Left forelimb (tissue), 1 donor: Measurements from ENCODE around the gene RCN2.

Experiments used
- DNase-seq: peaks from one replicate; pipeline ENCODE4 v3.0.0-alpha.2; 2018; ENCODE audit warnings: low spot score

RCN2 gene

DNA sequence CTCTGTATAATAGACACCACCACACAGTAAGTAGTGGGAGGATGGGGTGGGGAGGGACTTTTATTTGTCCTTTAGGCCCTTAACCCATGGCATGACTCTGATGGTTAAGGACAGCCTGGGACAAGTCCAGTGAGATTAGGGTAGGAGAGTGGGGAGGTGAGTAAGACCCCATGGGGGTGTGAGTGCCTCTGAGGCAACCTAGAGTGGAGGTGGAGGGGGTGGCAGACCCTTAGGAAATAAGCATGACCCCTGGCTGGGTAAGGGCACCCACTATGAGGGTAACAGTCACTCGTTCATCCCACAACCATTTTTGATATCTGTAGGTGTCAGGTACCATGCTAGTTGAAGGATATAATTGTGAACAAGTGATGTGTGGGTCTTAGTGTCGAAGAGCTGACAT lies 42.4 kb downstream of the RCN2 start:
- DNase-seq: no peak

DNA sequence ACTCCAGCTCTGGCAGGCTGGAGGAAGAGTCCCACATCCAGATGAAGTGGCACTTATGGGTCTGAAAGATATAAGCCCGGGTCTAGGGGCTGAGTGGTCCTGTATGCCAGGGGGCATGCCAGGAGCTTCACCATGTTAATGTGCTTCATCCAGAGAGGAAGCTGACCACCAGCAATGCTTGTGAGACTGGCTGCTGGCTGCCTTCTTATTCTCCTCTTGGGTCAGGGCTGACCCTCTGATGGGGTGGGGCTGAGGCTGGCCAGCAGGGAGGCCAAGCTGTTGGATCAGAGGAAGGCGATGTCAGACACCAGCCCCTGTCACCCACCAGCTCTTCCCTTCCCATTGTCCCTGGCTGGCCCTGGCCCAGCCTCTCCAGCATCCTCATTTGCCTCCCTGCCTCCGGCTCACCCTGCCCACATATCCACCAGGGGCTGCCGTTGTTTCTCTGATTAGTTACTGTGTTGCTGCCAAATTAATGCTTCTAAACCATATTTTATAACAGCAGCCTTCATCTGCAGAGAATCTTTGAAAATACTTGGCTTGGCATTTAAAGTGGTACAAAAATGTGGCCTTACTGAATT lies 43.0 kb downstream of the RCN2 start:
- DNase-seq: no peak

DNA sequence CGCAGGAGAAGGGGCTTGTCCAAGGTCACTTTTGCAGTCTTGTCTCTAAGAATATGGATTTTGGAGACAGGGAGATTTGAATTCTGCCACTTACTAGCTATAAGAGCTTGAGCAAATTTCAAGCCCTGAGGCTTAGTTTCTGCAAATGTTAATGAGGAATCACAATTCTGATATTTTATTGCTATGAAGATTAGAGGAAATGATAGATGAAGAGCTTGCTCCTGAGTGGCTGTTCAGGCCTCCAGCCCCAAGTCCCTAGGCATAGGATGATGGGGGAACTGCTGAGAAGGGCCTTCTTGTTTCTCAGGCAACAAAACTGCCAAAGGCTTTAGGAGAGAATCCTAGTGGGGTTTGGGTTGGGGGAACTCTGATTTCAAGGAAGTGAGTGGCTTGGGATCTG lies 44.6 kb downstream of the RCN2 start:
- no peak for DNase-seq

DNA sequence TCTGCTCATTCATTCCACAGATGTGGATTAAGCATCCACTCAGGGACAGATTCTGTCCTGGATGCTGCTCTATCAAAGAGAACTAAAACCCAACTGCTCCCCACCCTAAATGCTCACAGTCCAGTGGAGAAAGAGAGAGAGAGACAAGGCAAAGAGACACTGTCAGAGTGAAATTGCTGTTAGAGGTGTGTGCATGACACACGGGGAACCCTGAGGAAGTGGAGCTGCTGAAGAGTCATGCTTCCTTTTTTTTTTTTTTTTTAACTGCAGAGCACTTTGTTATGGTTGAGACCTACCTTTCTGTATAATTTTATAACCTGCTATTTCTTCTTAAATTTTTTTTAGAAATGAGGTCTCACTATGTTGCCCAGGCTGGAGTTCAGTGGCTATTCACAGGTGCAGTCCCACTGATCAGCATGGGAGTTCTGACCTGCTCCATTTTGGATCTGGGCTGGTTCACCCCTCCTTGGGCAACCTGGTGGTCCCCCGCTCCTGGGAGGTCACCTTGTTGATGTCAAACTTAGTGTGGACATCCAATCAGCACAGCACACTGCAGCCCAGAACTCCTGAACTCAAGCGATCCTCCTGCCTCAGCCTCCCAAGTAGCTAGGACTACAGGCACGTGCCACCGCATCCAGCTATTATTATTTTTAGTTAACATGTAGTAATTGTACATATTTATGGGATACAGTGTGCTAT lies 45.2 kb downstream of the RCN2 start:
- no peak for DNase-seq

DNA sequence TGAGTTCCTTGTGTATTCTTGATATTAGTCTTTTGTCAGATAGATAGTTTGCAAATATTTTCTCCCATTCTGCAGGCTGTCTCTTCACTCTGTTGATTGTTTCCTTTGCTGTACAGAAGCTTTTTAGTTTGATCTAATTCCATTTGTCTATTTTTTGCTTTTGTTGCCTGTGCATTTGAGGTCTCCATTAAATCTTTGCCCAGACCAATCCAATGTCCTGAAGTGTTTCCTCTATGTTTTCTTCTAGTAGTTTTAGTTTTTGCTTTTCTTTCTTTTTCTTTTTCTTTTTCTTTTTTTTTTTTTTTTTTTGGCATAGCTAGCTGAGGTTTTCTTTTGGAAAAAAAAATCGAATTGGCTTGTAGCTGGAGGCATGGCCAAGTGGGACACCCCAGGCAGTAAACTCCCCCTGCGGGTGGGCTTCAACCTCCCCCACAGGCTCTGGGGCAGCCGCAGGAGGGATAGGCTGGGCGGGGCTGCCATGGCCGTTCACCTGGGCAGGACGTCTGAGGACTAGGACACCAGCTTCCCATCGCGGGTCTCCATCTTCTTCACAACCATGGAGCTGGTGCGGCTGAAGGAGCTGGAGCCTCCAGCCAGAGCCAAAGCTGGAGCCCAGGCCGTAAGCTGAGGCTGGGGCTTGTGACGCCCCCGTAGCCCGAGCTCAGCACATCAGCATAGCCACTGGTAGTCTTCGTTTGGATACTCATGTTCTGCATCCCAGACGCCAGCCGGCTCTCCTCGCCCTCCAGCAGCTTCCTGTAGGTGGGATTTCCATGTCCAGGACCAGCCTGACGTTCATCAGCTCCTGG lies 47.2 kb downstream of the RCN2 start:
- no peak for DNase-seq

DNA sequence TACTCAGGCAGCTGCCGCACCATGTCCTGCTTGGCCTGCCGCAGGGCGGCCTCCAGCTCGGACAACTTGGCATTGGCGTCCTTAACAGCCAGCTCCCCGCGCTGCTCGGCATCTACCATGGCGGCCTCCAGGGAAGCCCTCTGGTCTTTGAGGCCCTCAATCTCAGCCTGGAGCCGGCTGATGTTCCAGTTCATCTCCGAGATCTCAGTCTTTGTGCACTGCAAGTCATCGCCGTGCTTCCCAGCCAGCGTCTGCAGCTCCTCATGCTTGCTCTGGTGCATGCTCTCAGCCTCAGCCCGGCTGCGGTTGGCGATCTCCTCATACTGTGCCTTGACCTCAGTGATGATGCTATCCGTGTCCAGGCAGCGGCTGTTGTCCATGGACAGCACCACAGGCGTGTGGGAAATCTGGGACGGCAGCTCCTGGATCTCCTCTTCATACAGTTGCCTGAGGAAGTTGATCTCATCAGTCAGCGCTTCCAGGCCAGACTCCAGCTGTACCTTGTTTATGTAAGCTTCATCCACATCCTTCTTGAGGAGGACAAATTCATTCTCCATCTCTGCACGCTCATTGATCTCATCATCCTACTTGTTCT lies 47.9 kb downstream of the RCN2 start:
- DNase-seq: no peak

DNA sequence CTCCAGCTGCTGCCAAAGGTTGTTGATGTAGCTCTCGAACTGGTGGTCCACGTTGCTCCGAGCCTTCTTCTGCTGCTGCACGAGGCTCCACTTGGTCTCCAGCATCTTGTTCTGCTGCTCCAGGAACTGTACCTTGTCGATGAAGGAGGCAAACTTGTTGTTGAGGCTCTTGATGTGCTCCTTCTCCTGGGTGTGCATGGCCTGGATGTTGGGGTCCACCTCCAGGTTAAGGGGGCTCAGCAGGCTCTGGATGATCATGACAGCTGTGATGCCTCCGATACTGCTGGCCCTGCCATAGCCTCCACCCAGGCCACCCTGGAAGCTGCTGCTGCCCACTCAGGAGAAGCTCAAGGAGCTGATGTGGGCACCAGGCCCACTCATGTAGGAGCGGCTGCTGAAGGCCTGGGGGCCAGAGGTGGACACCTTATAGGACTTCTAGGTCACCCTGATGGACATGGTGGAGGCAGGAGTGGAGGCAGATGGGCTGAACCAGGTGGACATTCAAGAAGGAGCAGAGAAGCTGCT lies 48.5 kb downstream of the RCN2 start:
- no peak for DNase-seq

DNA sequence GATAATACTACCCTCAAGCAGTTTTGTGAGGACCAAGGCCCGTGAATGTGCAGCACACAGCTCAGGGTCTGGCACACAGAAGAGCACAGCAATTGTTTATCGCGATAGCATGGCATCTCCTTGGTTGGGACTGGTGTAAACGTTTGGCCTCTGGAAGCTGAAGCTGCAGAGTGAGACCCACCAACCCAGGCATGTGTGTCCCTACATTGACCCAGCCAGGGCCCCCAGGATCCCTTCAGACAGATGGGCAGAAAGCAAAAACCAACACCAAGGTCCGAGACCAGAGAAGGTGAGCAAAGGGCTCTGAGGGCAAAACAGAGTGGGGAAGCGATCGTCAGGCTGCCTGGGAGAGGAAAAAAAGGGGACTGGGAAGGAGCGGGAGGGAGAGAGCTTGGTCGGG lies 50.8 kb downstream of the RCN2 start:
- no peak for DNase-seq

DNA sequence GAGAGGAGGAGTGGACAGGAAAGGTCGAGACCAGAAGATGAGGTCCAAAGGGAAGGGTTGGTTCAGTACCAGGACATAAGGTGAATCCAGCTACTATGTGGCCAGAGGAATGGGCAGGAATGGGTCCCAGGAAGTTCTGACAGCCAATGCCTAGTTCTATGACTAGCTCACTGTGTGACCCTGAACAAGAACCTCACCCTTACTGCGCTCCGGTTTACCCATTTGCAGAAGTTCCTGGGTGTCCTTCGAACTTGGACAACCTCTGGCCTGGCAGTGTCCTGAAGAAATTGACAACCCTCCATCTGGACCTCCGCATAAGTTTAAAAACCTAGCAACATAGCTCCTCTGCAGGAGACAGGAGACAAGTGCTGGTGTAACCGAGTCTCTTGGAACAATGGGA lies 51.2 kb downstream of the RCN2 start:
- no peak for DNase-seq

DNA sequence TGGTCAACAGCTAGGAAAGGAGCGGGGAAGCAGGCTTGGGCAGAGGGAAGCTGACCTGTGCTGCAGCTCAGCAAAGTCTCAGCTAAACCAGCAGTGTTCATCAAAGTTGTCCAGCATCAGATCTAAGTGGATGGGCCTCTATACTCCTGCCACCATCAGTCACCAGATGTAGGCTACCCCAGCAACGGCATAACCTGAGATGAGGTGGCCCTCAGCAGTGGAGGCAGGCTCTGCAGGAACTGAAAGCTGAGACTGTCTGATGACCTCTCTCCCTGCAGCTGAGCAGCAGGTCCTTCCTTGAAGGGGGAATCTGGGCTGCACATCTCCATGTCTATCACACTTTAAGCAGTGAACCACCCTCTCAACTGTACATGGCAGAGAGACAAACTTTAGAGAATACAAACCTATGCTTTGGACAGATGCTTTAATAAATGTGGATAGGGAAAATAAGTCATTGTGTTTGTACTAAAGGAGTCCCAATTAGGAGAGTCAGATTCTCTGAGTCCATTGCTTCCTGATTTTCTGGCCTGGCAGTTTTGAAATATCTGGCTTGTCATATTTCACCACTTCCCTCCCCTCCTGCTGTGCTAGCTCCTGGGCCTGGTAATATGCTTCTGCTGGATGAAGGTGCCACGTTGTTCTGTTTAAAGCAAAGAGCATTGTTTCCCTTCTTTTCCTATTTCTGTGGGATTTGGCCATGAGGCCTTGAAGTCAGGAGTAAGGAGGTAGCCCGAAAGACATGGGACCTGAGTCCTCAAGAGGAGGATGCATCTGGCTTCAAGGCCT lies 52.2 kb downstream of the RCN2 start:
- DNase-seq: no peak

DNA sequence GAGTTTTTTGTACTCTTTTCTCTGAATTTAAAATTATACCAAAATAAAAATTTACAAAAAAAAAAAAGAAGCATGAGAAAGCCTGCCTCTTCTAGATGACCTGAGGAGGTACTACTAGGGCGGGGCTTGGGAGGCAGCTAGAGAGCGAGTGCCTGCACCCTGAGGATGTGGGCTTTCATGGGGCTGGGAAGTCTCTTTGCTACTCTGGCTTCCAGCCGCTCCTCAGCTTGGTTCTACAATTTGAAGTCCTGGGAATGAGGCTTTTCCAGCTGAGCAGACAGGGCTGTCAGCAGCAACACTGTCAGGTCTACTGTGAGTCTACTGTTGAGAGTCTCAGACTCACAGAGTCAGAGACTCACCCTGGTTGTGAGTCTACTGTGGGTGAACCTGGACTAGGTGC lies 55.2 kb downstream of the RCN2 start:
- DNase-seq: no peak

DNA sequence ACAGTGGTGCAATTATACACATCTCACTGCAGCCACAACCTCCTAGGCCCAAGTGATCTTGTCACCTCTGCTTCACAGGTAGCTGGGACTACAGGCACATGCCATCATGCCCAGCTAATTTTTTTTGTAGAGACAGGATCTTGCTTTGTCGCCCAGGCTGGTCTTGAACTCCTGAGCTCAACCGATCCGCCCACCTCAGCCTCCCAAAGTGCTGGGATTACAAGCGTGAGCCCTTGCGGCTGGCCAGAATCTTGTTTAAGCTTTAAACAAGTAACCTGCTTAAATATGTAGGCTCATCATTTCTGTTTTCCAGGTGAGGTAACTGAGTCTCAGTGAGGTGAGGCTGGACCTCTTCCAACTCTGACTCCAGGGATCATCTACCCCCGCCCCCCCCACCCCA lies 55.7 kb downstream of the RCN2 start:
- DNase-seq: no peak

DNA sequence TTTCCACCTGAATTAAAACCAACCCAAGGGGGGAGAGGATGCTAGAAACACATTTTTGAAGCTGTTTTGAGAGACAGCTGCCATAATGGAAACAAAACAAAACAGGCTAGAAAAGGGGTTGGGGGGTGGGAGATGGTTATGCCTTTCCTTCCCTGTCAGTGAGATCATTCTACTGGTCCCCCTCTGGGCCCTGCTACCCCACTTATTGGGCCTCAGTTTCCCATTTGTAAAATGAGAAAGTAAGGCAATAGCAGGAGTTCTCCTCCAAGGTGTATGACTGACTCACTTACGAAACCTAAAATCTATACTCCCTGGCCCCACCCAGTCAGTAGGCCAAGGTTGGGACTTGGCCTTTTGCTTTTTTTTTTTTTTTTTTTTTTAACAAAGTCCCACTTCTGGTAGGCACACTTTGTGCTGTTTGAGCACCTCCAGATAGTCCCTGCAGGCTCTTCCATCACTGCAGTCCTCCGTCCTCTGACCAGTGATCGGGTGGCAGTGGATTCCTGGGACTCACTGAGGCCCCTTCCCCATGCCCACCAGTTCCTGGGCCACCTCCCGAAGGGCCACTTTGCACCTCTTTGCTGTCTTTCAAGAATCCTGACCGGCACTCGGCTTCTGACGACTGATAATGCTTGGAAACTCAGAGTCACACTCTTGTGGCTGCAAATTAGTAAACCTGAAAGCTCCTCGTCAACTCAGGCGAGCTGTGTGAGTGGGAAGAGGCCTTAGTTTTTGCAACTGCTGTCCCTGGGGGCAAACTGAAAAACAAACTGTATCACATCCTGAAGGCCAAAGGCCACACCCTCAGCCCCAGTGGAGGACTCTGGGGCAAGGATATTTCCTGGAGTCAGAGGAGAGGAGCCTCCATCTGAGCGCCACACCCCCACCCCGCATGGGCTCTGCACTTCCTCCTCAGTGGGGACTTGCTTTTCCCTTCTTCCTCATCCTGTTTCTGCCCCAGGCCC lies 56.6 kb downstream of the RCN2 start:
- no peak for DNase-seq

DNA sequence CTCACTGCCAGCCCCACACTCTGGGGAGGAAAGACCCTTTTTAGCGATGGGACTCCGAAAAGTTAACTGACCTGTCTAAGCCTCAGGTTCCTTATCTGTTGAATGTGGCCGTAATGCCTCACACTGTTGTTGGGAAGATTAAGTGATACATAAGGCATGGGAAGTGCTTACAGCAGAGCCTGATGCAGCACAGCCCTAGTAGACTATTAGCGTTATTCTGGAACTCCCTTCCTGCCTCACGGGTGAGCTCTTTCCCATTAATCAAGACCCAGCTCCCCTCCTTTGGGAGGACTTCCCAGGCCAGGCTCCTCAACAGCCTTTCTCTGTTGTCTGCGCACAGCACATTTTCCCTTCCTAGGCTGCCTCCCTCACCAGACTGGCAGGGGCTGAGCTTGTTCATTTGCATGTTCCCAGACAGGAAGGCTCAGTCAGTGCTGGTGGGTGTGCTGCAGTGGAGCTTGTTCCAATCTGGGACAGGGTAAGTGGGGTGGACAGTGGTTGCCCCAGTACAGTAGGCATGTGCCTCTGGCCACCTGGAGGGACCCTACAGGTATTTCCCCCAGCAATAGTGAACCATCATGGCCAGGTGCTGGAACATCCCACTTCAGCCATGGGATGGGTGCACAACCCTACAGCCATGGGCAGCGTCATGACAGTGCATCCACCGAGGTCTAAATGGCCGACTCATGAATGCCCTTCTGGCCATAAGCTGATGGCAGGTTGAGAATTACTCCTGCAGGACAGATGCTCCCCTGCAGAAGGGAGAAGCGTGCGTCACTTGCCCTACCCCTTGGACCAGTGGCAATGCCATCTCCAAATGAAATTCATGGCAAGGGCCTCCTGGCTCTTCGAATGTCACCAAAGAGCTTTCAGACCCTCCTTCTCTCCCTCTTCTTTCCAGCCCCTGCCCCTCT lies 57.6 kb downstream of the RCN2 start:
- DNase-seq: no peak

DNA sequence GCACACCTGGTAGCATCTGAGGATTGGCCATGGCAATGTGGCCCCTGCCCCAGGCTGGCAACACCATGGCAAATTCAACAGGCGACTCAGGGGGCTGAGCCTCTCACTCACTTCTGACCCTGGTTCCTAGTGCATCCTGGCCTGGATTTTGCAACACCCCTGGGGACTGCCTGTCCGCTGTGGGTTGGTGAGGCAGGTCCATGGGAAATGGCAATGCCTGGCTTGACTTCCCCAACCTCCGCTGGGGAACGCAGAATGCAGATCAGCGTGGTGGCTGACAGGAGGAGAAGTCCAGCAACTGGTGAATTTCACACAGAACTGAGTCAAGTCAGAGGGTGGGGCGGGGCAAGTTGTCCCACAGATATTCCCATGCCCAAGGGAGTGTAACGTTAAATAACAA lies 59.5 kb downstream of the RCN2 start:
- DNase-seq: no peak

DNA sequence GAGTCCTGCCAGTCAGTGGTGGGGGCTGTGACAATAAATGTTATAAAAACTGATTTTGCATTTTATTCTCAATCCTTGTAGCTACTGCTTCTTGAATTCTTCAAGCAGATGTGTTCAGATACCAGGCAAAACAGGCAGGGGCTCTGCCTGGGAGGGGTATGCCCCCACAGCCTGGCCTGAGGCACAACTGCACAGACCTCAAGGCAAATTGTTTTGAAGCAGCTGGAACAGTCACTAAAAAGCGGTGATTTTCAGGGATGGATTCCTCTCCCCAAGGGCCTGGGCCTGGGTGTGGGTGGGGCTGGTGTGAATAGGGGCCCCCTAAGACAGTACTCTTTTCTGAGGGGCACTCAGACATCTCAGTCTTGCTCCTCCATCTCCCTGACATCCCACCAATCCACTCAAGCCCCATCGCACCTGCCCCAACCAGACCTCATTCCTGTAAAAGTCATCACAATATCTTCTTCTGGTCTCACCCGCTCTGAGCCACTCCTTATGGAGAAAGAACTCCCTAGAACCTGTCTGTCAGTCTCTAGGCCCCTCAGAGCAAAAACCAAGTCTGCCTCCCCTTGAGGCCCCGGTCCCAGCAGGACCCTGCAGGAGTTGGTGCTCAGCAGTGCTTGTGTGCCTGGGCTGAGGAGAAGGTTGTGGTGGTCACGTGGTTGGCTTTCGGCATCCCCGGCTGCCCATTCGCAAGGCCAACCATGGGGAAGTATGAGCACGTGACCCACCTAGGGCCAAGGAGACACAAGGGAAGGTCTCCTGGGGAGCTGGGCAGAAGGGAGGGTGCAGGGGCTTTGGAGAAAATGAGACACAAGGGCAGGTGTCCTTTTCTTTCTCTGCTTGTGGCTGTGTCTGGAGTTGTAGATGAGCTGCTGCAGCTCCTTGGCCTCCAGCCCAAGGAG lies 60.4 kb downstream of the RCN2 start:
- DNase-seq: no peak

DNA sequence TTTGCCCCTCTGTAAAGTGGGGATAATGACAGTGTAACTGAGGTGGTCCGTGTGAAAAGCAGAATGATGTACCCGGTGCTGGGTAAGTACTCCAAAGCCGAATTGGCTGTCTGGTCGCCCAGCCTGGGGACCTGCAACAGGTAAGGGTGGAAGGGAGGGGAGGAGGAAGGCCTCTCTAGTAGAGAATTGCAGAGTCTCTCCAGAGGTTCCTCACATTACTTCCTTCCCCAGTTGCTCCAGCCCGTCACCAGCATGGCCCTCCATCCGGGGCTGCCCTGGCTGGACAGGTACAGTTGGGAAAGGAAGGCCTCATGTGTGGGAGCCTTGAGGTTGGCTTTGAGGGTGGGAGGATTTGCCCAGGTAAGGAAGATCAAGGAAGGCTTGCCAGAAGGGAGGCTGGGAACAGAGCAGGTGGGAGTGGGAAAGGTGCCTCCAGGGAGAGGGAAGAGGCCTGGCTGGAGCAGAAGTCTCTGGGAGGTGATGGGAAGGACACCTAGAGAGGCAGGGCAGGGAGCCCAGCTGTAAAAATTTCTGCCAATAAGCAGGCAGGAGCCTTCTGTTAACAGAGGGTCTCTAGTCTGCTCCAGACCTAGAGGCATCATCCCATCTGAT lies 61.7 kb downstream of the RCN2 start:
- DNase-seq: peak; percentile 58

DNA sequence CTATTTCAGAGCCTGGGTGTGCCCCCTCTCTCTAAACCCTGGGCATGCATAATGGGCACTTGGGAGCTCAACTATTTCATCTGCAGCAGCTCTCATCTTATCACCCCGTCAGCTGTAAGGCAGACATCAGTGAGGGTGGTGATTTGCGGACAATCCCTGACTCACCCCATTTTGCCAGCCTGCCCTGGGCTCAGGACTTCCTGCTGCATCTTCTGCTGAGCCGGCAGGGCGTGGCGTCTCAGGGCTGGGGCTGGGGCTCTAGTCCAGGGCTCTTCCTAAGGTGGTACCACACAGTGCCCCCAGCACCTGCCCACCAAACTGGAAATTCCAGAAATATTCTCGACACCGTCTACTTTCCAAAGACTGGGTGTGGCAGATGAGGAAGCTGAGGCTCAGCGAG lies 62.5 kb downstream of the RCN2 start:
- DNase-seq: peak; percentile 48
